Lower leg skin (tissue), 3 donors: Measurements from ENCODE around the gene PLEKHO2.

Source experiments
- CTCF ChIP-seq, 3 donors: fragments of 450-650 bp; IDR thresholded peaks; one replicate each; pipeline ENCODE4 v1.5.1; 2016; ENCODE audit warnings: antibody characterized with exemption in 3 of 3, mild to moderate bottlenecking in 3 of 3, moderate library complexity in 2 of 3
- POLR2A ChIP-seq, 2 donors: fragments of 450-650 bp; IDR thresholded peaks; one replicate each; pipeline ENCODE4 v1.6.1; 2016 to 2017; ENCODE audit warnings: antibody characterized with exemption in 2 of 2, mild to moderate bottlenecking in 1 of 2, moderate library complexity in 1 of 2

- TF ChIP-seq CTCF (IDR thresholded peaks at IDR 0.05): no peak
- TF ChIP-seq POLR2A (IDR thresholded peaks at IDR 0.05): no peak
These were observed 54.8 kb downstream of the PLEKHO2 start for GRCh38 chr15:64896371-64897069.
